HepG2 (cell line): ENCODE data around the gene EVI5. TPM values are rescaled to one million over a fixed set of nuclear protein-coding genes. Genes with fewer than 3 reads are reported as not detected.

ENCODE experiments used
- ARID3A ChIP-seq: IDR thresholded peaks from 2 replicates; pipeline ENCODE4 v1.6.1; 2012; ENCODE audit warnings: low read depth, low read length, improper control_type of control experiment
- ARID4A ChIP-seq: sonication (generic); formaldehyde crosslinking; IDR thresholded peaks from 2 replicates; pipeline ENCODE4 v1.5.0; 2020; ENCODE audit warnings: mild to moderate bottlenecking, missing genetic modification reagents, borderline replicate concordance
- CREB3 ChIP-seq: sonication (generic); formaldehyde crosslinking; IDR thresholded peaks from 2 replicates; pipeline ENCODE4 v1.5.0; 2020; ENCODE audit warnings: missing genetic modification reagents
- DRAP1 ChIP-seq: IDR thresholded peaks from 2 replicates; pipeline ENCODE4 v1.6.1; 2016; ENCODE audit warnings: missing genetic modification reagents, missing compliant biosample characterization
- NCOA1 ChIP-seq: sonication (generic); formaldehyde crosslinking; IDR thresholded peaks from 2 replicates; pipeline ENCODE4 v1.9.0; 2021; ENCODE audit warnings: missing genetic modification reagents
- NR2F2 ChIP-seq: IDR thresholded peaks from 2 replicates; pipeline ENCODE4 v1.6.1; 2012; ENCODE audit warnings: low read depth, inconsistent platforms, borderline replicate concordance
- POLR2AphosphoS5 ChIP-seq: IDR thresholded peaks from 2 replicates; pipeline ENCODE4 v1.6.1; 2012; ENCODE audit warnings: low read depth, low read length
- XBP1 ChIP-seq: sonication (generic); formaldehyde crosslinking; IDR thresholded peaks from 2 replicates; pipeline ENCODE4 v1.5.0; 2020; ENCODE audit warnings: missing genetic modification reagents
- ZKSCAN8 ChIP-seq: IDR thresholded peaks from 2 replicates; pipeline ENCODE4 v1.6.1; 2016; ENCODE audit warnings: borderline replicate concordance, missing genetic modification reagents, missing compliant biosample characterization
- ZNF616 ChIP-seq: sonication (generic); formaldehyde crosslinking; IDR thresholded peaks from 2 replicates; pipeline ENCODE4 v1.5.0; 2020; ENCODE audit warnings: low read depth, mild to moderate bottlenecking, missing genetic modification reagents
- ZNF746 ChIP-seq: sonication (generic); formaldehyde crosslinking; IDR thresholded peaks from 2 replicates; pipeline ENCODE4 v1.8.0; 2022; ENCODE audit warnings: mild to moderate bottlenecking, missing genetic modification reagents
- polyA plus RNA-seq, 8 experiments: library from polyadenylated mRNA; depleted of rRNA in 3 of 8; stranded (reverse) in 7 of 8; unstranded in 1 of 8; fragments of >200 nt; fragmentation: Illumina TruSeq in 4 of 8; extraction: Trizol in 4 of 8; gene quantifications; 2 replicates each; pipeline versions ENCODE4 v1.2.1 to v1.2.3, GENCODE V29; 2011 to 2016; ENCODE audit warnings: low read depth in 4 of 8, missing spikeins in 1 of 8, mixed read lengths in 1 of 8; ENCODE audit not compliant: insufficient read depth in 1 of 8
- total RNA-seq, 5 experiments: library from RNA; depleted of rRNA; stranded (reverse); fragments of >200 nt; fragmentation: Illumina TruSeq; extraction: Trizol; gene quantifications; 2 replicates each; pipeline ENCODE4 v1.2.3, GENCODE V29; 2016; ENCODE audit warnings: low read depth in 1 of 5
- TF ChIP-seq, protein P1 (sequence below): sonication (generic); formaldehyde crosslinking; IDR thresholded peaks from 2 replicates; pipeline ENCODE4 v1.5.0; 2020; ENCODE audit warnings: missing genetic modification reagents, mild to moderate bottlenecking, borderline replicate concordance
- TF ChIP-seq, protein P2 (sequence below): sonication (generic); formaldehyde crosslinking; IDR thresholded peaks from 2 replicates; pipeline ENCODE4 v1.5.1; 2020; ENCODE audit warnings: missing genetic modification reagents, mild to moderate bottlenecking, borderline replicate concordance
- TF ChIP-seq, protein P3 (sequence below): IDR thresholded peaks from 2 replicates; pipeline ENCODE4 v1.6.1; 2016; ENCODE audit warnings: low read depth, borderline replicate concordance

Gene EVI5
- total and polyA plus RNA-seq, 2 of the 13 experiments (the other 11 are each of a cell fraction or from before 2014, with no cell fraction given) = 4.0 to 12.6 TPM

- no peak for TF ChIP-seq NR2F2
- no peak for TF ChIP-seq ARID3A
- TF ChIP-seq, protein P1, sequence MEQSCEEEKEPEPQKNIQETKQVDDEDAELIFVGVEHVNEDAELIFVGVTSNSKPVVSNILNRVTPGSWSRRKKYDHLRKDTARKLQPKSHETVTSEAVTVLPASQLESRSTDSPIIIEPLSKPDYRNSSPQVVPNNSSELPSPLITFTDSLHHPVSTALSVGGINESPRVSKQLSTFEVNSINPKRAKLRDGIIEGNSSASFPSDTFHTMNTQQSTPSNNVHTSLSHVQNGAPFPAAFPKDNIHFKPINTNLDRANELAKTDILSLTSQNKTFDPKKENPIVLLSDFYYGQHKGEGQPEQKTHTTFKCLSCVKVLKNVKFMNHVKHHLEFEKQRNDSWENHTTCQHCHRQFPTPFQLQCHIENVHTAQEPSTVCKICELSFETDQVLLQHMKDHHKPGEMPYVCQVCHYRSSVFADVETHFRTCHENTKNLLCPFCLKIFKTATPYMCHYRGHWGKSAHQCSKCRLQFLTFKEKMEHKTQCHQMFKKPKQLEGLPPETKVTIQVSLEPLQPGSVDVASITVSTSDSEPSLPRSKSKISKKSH (CRISPR knock-in tag) = 0 out of 2 replicates have a peak, but pooled peaks have one; percentile 37
- TF ChIP-seq, protein P2, sequence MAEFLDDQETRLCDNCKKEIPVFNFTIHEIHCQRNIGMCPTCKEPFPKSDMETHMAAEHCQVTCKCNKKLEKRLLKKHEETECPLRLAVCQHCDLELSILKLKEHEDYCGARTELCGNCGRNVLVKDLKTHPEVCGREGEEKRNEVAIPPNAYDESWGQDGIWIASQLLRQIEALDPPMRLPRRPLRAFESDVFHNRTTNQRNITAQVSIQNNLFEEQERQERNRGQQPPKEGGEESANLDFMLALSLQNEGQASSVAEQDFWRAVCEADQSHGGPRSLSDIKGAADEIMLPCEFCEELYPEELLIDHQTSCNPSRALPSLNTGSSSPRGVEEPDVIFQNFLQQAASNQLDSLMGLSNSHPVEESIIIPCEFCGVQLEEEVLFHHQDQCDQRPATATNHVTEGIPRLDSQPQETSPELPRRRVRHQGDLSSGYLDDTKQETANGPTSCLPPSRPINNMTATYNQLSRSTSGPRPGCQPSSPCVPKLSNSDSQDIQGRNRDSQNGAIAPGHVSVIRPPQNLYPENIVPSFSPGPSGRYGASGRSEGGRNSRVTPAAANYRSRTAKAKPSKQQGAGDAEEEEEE = no peak
- no peak for TF ChIP-seq ZNF616
- TF ChIP-seq ARID4A (CRISPR knock-in tag) = peak; percentile 18; the same call in 1 of the 2 replicates
- TF ChIP-seq, protein P3, sequence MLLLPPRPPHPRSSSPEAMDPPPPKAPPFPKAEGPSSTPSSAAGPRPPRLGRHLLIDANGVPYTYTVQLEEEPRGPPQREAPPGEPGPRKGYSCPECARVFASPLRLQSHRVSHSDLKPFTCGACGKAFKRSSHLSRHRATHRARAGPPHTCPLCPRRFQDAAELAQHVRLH (CRISPR knock-in tag) = no peak
- TF ChIP-seq NCOA1 (CRISPR knock-in tag) = no peak
- no peak for TF ChIP-seq XBP1
- TF ChIP-seq ZKSCAN8 (CRISPR knock-in tag) = no peak
- TF ChIP-seq CREB3 (CRISPR knock-in tag) = 0 out of 2 replicates have a peak, but pooled peaks have one; percentile 36
- peak; percentile 42; the same call in 1 of the 2 replicates for TF ChIP-seq DRAP1
- TF ChIP-seq POLR2AphosphoS5 = peak; percentile 48
- TF ChIP-seq ZNF746 (CRISPR knock-in tag) = 0 out of 2 replicates have a peak, but pooled peaks have one; percentile 23
These were observed 298.4 kb downstream of the EVI5 start, which contains the start of gene GFI1 (continued) for GRCh38 chr1:92486251-92487077.
